Endodermal cell (in vitro differentiated cells): ENCODE results near the gene RYR2. TPM values are rescaled to one million over a fixed set of nuclear protein-coding genes. Genes with fewer than 3 reads are reported as not detected.
A peak's percentile ranks its signal among the peaks of the same experiment; 100 is the strongest.

Experiments
- DNase-seq: peaks from one replicate; pipeline ENCODE4 v3.0.0-alpha.2; 2017
- H3K27ac ChIP-seq: 2 replicates; pipeline ENCODE4 v1.5.1; 2013; ENCODE audit warnings: mild to moderate bottlenecking, low read depth, low read length, moderate library complexity
- H3K27me3 ChIP-seq: 2 replicates; pipeline ENCODE4 v1.6.1; 2013; ENCODE audit warnings: mild to moderate bottlenecking, low read length, moderate library complexity; ENCODE audit not compliant: insufficient read depth, control insufficient read depth, poor library complexity, severe bottlenecking
- H3K36me3 ChIP-seq: 2 replicates; pipeline ENCODE4 v1.7.0; 2013; ENCODE audit warnings: mild to moderate bottlenecking, low read length, moderate library complexity; ENCODE audit not compliant: control insufficient read depth, insufficient read depth
- H3K4me1 ChIP-seq: one replicate; pipeline ENCODE4 v1.7.0; 2013; ENCODE audit warnings: low read length; ENCODE audit not compliant: control insufficient read depth, insufficient read depth
- H3K4me3 ChIP-seq: 2 replicates; pipeline ENCODE4 v1.5.1; 2013; ENCODE audit warnings: mild to moderate bottlenecking, low read length, moderate library complexity
- H3K9ac ChIP-seq: 2 replicates; pipeline ENCODE4 v1.6.1; 2013; ENCODE audit warnings: mild to moderate bottlenecking, low read length, moderate library complexity; ENCODE audit not compliant: poor library complexity, severe bottlenecking; ENCODE audit errors: extremely low read depth
- H3K9me3 ChIP-seq: 2 replicates; pipeline ENCODE4 v1.6.1; 2013; ENCODE audit warnings: mild to moderate bottlenecking, low read length, moderate library complexity; ENCODE audit not compliant: control insufficient read depth
- H3K27ac Mint-ChIP-seq: 2 replicates; pipeline ENCODE4 v1.8.0; 2020; ENCODE audit warnings: mixed read lengths
- H3K27me3 Mint-ChIP-seq: 2 replicates; pipeline ENCODE4 v1.8.0; 2021; ENCODE audit warnings: mild to moderate bottlenecking, mixed read lengths; ENCODE audit not compliant: insufficient read depth
- H3K36me3 Mint-ChIP-seq: 2 replicates; pipeline ENCODE4 v1.8.0; 2020; ENCODE audit warnings: low read depth, mixed read lengths
- H3K4me1 Mint-ChIP-seq: 2 replicates; pipeline ENCODE4 v1.8.0; 2020; ENCODE audit warnings: mixed read lengths
- H3K4me3 Mint-ChIP-seq: 2 replicates; pipeline ENCODE4 v1.8.0; 2020; ENCODE audit warnings: mild to moderate bottlenecking, moderate library complexity, mixed read lengths
- H3K9me3 Mint-ChIP-seq: 2 replicates; pipeline ENCODE4 v1.8.0; 2020; ENCODE audit warnings: mild to moderate bottlenecking, mixed read lengths
- WGBS, 2 experiments: methylation state at CpG; one replicate each; pipeline versions ENCODE4 v1.1.5 to v1.1.7; 2013; ENCODE audit warnings: missing lambda C conversion rate in 2 of 2, mixed read lengths in 1 of 2; ENCODE audit not compliant: insufficient coverage in 1 of 2, insufficient read length in 1 of 2; 5-methylcytosine and 5-hydroxymethylcytosine counted together
- total RNA-seq, 2 donors: library from RNA; stranded (reverse); fragmentation: NEBNext Ultra II Directional in 1 of 2; extraction: Animal tissue kit (Norgen Biotek cat#: 25700) in 1 of 2; gene quantifications; 2 replicates in 1 of 2; 3 replicates in 1 of 2; pipeline ENCODE4 v1.2.1, GENCODE V29; 2021
- TF ChIP-seq, protein P1 (sequence below): fragments of 200-600 bp; sonication (generic); conservative IDR thresholded peaks from 2 replicates; pipeline ENCODE4 v1.5.0; 2021; ENCODE audit warnings: antibody characterized with exemption, mild to moderate bottlenecking

Gene RYR2
- total RNA-seq, 2 donors from 2014 or later, result 0.95 to 2.4 TPM

DNA sequence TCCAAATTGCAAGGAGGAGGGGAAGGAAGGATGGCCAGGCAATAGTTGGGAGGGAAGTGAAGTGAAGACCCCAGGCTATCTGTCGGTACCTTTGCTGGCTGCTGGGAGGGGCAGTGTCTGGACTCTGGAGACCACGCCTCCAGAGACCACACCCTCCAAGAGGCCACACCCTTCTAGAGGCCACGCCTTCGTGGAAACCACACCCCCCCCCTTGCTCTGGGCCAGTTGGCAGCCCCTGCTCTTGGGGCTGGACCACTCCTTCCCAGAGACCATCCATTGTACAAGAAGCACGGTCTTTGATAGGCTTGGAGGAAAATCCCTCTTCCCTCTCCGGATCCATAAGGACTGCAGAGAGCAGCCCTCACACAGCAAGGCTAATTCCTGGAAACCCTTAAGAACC lies 73.1 kb downstream of the RYR2 start:
- H3K4me3 Mint-ChIP-seq, result no peak overlapping the region
- H3K27me3 ChIP-seq, result no peaks in the 10 kb centered on the region
- no peaks in the 10 kb centered on the region for H3K4me1 Mint-ChIP-seq
- no peaks in the 10 kb centered on the region for H3K27me3 Mint-ChIP-seq
- no peak overlapping the region for H3K27ac ChIP-seq
- no peak overlapping the region for H3K4me3 ChIP-seq
- DNase-seq, result peak; percentile 74
- no peaks in the 10 kb centered on the region for H3K36me3 Mint-ChIP-seq
- H3K9me3 ChIP-seq, result no peaks in the 10 kb centered on the region
- no peaks in the 10 kb centered on the region for H3K4me1 ChIP-seq
- H3K9ac ChIP-seq, result no peak overlapping the region
- no peaks in the 10 kb centered on the region for H3K36me3 ChIP-seq
- H3K27ac Mint-ChIP-seq, result no peak overlapping the region
- 88% methylated on average over 5 of the region's 6 CpGs; no CpG with 5 or more reads in 1 of the 2 experiments for WGBS, 2 experiments
- TF ChIP-seq, protein P1, sequence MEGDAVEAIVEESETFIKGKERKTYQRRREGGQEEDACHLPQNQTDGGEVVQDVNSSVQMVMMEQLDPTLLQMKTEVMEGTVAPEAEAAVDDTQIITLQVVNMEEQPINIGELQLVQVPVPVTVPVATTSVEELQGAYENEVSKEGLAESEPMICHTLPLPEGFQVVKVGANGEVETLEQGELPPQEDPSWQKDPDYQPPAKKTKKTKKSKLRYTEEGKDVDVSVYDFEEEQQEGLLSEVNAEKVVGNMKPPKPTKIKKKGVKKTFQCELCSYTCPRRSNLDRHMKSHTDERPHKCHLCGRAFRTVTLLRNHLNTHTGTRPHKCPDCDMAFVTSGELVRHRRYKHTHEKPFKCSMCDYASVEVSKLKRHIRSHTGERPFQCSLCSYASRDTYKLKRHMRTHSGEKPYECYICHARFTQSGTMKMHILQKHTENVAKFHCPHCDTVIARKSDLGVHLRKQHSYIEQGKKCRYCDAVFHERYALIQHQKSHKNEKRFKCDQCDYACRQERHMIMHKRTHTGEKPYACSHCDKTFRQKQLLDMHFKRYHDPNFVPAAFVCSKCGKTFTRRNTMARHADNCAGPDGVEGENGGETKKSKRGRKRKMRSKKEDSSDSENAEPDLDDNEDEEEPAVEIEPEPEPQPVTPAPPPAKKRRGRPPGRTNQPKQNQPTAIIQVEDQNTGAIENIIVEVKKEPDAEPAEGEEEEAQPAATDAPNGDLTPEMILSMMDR, result no peak
- no peaks in the 10 kb centered on the region for H3K9me3 Mint-ChIP-seq

DNA sequence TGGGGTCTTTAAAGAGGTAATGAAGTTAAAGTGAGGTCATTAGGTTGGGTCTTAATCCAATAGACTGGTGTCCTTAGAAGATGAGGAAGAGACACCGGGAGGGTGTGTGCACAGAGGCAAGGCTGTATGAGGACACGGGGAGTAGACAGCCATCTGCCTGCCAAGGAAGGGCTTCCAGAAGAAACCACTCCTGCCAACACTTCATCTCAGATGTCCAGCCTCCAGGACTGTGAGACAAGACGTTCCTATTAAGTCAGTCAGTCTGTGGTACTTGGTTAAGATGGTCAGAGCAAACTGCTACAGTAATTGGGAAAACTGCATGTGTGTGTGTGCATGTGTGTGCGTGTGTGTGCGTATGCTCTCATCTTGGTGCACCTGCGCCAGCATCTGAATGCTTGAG lies 77.1 kb downstream of the RYR2 start:
- H3K36me3 ChIP-seq, result no peaks in the 10 kb centered on the region
- Mint-ChIP-seq H3K27me3 (no peaks in the 10 kb centered on the region), H3K27ac (no peak overlapping the region), H3K4me1 (no peaks in the 10 kb centered on the region), H3K36me3 (no peaks in the 10 kb centered on the region), H3K4me3 (no peak overlapping the region), H3K9me3 (no peaks in the 10 kb centered on the region)
- H3K27me3 ChIP-seq, result no peaks in the 10 kb centered on the region
- H3K4me1 ChIP-seq, result no peaks in the 10 kb centered on the region
- WGBS, 2 experiments, result 94 to 95% methylated on average over 3 to 6 of the region's 6 CpGs
- H3K9me3 ChIP-seq, result no peaks in the 10 kb centered on the region
- H3K9ac ChIP-seq, result no peak overlapping the region
- no peak overlapping the region for H3K4me3 ChIP-seq
- no peak overlapping the region for H3K27ac ChIP-seq
- no peak for DNase-seq
- TF ChIP-seq, protein P1, result no peak

DNA sequence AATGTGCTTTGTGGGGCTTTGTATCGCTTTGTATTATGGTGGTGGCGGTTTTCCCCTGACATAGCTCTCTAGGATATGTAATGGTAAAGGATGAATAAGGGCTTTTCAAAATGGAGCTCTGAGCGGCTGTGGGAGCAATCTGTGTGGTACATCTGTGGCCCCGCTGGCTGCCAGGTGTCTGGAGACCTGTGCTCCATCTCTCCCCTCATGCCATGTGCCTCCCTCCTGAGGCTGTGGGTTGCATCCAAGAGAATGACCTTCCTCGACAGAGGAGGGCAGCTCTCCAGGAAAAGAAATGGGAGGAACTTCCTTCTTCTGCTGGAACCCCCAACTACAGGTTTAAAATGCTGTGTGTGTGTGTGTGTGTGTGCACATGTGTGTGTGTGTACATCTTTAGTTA lies 78.7 kb downstream of the RYR2 start:
- H3K4me3 ChIP-seq, result no peak overlapping the region
- no peak overlapping the region for H3K27ac Mint-ChIP-seq
- no peak for DNase-seq
- H3K9ac ChIP-seq, result no peak overlapping the region
- no peak overlapping the region for H3K4me3 Mint-ChIP-seq
- H3K27me3 ChIP-seq, result no peaks in the 10 kb centered on the region
- TF ChIP-seq, protein P1, result no peak
- H3K27ac ChIP-seq, result no peak overlapping the region
- no peaks in the 10 kb centered on the region for H3K36me3 Mint-ChIP-seq
- peaks cover 9% of the 10 kb centered on the region for H3K9me3 Mint-ChIP-seq
- no peaks in the 10 kb centered on the region for H3K4me1 ChIP-seq
- no peaks in the 10 kb centered on the region for H3K36me3 ChIP-seq
- no peaks in the 10 kb centered on the region for H3K9me3 ChIP-seq
- H3K27me3 Mint-ChIP-seq, result no peaks in the 10 kb centered on the region
- no peaks in the 10 kb centered on the region for H3K4me1 Mint-ChIP-seq
- 93% methylated on average over 5 of the region's 5 CpGs; no CpG with 5 or more reads in 1 of the 2 experiments for WGBS, 2 experiments
